ENCODE results near the gene YPEL1.

Gene YPEL1, protein sequence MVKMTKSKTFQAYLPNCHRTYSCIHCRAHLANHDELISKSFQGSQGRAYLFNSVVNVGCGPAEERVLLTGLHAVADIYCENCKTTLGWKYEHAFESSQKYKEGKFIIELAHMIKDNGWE

DNA sequence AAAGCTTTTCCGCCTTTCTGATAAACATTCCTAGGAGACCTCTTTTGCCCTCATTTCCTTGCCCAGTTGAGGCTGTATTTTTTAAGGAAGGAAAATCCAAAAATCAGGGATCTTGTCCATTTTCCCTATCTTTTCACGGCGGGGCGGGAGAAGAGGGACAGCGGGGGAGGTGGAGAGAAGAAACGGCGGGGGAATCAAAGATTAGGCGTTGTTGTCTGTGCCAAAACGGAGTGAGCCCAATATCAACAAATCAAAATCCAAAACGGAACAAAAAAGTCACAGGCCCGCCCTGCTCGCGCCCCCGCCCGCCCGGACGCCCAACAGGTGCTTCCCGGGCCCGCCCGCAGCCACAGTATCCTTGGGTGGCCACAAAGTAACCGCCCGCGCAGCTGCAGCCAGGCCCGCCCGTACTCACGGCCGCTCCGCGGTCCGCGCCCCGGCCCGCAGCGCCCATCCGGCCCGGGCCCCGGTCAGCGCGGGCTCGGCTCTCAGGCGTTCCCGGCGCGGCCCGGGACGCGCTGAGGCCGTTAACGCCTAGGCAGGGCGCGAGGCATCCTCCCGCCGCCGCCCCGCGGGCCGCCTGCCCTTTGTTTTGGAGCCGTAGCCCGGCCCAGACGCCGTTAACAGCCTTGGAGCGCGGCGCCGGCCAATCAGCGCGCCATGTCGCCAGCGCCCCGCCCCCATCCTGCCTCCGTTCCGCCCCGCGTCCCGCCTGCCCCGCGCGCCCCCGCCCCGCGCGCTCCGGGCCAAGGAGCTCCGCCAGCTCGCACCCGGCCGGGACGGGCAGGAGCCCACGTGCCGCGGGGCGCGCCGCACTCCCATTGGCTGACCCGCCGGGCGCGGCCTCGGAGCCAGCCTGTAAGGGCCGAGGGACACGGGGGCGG is at the start of gene YPEL1:
TSS of gene YPEL1 (minus strand) at position 595 of the 884 bp plus-strand sequence. CDS start 25,050 bp downstream, outside the sequence.
- TF ChIP-seq GATA2 (IDR thresholded peaks at IDR 0.05; ENCODE audit: low read depth, low read length) (no peak), GATA3 (IDR thresholded peaks at IDR 0.05; ENCODE audit: low read depth, low read length) (no peak)

DNA sequence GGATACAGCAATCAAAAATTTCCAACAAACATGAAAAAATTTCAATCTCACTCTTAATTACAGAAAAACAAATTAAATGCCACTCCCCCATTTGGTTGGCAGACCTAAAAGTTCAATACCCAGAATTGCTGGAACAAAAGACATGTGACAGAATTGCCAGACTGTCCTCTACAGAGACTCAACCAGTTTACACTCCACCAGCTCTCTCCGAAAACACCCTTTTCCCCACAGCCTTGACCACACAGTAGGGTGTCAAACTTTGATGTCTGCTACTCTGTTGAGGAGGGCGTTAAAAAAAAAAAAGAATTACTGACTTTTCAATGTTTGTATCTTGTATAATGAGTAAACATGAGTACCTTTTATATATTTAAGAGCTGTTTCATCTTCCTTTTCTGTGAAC is 44.7 kb upstream of the YPEL1 start:
- no peak for TF ChIP-seq GATA2 (IDR thresholded peaks at IDR 0.05; ENCODE audit: low read depth, low read length)
- no peak for TF ChIP-seq GATA3 (IDR thresholded peaks at IDR 0.05; ENCODE audit: low read depth, low read length)

DNA sequence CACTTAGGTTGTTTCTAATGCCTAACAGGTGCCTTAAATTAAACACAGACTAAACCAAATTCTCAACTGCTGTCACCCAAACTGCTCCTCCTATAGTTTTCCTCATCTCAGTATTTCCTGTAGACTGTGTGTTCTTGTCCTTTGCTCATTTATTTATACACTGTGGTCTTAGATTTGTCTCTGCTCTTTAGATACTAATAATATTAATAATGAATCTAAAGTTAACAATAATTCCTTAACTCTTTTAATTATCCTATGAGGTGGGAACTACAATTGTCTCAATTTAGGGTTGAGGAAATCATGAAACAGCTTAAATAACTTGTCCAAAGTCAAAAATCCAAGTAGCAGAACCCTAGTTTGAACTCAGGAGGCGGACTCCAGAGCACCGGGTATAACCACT is 43.9 kb upstream of the YPEL1 start:
- TF ChIP-seq GATA3 (IDR thresholded peaks at IDR 0.05; ENCODE audit: low read depth, low read length) (no peak), GATA2 (IDR thresholded peaks at IDR 0.05; ENCODE audit: low read depth, low read length) (no peak)

DNA sequence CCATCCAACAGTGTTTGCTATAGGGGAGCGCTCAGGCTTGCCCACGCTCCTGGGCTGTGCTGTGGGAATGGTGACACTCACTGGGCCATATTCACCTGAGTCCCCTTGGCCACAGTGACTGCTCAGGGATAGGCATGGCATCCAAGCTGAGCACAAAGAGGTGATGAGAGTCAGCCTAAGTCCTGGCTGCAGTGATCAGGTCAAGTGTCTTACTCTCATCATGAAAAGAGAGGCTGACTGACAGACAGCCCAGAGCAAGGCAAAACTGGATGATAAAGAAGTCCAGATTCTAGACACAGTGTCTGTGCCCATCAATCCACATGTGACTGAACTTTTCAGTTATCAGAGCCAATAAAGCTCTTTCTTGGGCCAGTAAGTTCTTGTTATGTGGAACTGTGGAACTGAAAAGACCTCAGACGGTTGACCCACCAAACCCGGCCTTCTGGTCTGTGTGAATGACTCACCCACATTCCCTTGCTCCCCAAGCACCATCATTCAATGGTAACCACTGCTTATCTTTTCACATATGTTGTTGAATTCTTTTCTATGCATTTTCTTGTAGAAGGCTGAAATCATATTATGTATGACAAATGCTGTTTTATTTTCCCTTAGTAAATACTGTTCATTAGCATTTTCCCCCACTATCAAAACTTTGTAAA is 43.2 kb upstream of the YPEL1 start:
- TF ChIP-seq GATA3 (IDR thresholded peaks at IDR 0.05; ENCODE audit: low read depth, low read length), result no peak

DNA sequence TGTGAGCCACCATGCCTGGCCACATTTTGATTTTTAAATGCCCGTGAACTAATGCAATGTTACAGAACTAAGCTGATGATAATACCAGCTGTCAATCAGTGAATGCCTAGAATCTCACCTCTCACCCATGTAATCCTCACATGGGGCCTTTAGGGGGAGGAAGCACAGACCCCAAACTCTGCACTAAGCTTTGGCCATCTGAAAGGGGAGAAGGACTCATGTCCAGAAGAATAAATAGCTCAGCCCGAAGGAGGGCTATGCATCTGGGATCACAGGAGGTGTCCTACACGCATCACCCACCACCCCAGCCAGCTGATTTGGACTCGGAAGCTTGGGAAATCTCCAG is 36.0 kb upstream of the YPEL1 start:
- no peak for TF ChIP-seq GATA2 (IDR thresholded peaks at IDR 0.05; ENCODE audit: low read depth, low read length)
- TF ChIP-seq GATA3 (IDR thresholded peaks at IDR 0.05; ENCODE audit: low read depth, low read length), result no peak

DNA sequence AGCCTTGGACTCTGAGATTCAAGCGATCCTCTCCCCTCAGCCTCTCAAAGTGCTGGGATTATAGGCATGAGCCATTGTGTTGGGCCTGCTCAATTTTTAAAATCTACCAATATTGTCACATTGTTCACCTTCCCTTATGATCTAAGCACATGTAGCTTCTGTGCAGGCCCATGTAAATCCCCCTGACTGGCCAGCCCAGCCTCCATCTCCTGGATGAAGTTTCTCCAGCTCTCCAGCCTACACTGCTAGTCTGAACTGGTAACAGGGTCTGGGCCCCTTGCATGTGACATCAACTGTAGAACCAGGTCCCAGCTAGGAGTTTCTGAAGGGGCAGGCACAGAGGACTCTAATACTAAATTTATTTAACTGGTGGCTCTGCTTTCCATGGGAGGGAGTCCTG is 32.8 kb upstream of the YPEL1 start:
- TF ChIP-seq GATA3 (IDR thresholded peaks at IDR 0.05; ENCODE audit: low read depth, low read length), result no peak
- TF ChIP-seq GATA2 (IDR thresholded peaks at IDR 0.05; ENCODE audit: low read depth, low read length), result no peak

DNA sequence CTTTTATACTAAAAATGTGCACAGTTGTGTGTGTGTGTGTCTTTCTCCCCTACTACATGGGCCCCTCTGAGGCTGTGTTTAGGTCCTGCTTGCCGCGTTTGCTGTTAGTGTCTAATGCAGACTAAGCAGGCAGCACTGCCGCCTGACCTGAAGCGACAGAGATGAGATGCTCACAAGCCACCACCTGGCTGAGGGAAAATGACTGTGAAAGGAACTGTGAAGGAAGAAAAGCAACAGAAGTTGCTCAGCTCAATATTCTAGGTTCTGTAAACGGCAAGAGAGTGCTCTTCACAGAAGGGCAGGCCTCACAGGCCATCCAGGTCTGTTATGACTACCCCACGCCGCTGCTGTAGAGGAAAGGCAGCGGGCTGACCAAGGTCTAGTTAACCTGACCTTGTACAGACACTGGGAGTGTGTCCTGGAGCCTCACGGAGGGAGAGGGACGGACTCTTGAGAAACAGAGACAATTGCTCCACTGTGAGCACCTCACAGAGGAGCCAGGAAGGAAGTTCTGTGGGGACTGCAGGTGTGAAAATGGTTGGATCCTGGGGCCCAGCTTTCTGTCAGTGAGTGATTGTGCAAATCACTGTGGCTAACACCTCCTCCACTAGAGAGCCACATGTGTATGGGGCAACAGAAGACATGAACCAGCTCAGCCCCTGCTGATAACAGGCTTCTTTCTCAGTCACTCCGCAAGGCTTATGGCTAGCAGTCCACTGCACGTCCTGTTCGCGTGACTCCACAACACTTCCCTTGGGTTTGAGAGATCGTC is 31.3 kb upstream of the YPEL1 start:
- TF ChIP-seq GATA2 (IDR thresholded peaks at IDR 0.05; ENCODE audit: low read depth, low read length), result no peak
- TF ChIP-seq GATA3 (IDR thresholded peaks at IDR 0.05; ENCODE audit: low read depth, low read length), result no peak

DNA sequence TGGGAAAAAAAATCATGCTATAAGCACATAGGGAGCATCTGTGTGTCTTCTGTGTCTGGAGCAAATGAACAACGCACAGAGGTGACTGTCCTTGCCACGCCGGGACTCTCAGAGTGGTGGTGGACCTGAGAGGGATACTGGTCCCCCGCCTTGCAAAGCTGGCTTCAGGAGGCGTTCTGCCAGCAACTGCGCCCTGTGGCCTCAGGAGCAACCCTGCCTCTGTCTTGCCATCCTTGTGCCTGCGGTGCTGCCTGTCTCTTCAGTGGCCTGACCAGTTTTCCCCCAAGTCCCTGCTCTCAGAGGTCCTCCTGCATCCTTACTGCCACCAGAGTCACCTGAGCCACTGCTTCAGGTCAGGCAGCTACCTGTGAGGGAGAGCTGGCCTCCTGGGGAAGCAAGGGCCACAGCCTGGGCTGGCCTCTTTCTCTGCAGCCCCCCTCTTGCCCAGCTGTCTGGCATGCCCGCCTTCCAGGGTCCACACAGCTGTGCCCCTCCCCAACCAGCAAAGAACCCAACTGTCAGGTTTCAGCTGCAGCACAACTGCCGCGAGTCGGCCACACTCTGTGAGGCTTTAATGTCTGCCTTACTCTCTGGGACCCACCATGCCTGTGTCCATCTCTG is 30.4 kb upstream of the YPEL1 start:
- TF ChIP-seq GATA3 (IDR thresholded peaks at IDR 0.05; ENCODE audit: low read depth, low read length) (no peak), GATA2 (IDR thresholded peaks at IDR 0.05; ENCODE audit: low read depth, low read length) (no peak)

DNA sequence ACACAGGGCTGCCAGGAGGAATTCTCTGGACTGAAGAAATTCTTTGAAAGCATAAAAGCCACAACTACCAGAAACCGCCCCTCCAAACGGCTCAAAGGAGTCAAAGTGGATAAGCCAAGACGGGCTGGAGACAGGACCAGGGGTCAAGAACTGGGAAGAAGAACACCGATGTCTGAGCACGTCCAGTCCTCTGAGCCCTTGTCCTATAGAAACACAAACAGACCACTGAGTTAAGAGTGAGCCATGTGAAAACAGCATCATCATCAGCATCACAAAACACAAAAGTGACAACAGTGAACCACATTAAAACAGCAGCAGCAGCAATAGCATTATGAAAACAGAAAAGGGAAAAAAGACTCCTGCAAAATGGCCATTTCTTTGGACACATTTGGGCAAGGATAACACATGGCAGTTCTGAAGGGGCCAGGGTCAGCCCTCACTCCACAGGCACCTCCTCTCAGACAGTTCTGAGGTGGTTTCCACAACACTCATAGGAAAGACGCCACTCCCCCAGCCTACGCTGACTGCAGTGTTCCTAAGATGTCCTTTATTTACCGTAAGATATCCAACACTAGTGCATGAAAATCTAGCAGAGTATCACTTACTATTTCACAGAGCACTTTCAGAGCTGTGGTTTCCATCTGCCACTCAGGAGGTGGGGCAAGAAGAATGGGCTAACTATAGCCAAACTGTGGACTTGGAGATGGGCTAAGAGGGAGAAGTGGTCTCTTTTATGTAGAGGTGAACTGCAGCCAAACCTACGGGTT is 28.6 kb upstream of the YPEL1 start:
- TF ChIP-seq GATA3 (IDR thresholded peaks at IDR 0.05; ENCODE audit: low read depth, low read length), result no peak
- no peak for TF ChIP-seq GATA2 (IDR thresholded peaks at IDR 0.05; ENCODE audit: low read depth, low read length)

DNA sequence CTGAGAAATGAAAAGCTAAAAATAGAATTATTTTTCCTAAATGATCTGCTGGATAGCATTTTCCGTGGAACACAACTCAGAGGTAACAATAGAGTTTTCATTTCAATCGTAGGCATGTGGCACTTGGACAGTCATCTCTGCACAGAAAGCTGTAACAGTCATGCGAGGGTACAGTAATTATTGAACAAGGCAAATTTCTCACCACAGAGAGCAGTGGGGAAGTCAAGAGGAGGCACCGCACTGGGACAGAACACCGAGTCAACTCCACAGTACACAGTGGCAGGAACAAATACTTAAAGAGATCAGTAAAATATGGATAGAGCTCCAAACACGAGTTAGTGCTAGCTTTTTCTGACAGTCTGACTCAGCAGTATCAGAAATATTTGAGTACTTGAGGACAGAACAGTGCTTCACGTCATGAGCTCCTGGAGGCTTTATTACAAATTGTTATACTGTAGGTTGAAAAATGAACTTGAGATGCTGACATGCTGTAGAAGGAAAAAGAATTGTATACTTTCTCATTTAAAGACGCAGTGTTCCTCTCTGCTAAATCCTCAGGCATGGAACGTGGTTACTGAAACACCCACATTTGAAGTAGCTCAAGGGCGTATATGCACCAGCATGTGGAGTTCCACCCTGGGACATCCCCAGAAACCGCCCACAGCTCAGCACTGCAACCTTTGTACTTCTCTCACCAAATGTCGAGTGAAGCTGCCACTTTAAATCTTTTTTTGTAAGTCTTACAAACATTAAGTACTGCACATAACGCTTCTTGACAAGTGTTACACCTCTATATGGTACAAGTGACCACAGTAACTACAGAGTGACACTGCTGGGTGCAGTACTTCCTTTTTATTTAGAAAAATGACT is 27.4 kb upstream of the YPEL1 start:
- TF ChIP-seq GATA2 (IDR thresholded peaks at IDR 0.05; ENCODE audit: low read depth, low read length), result no peak
- no peak for TF ChIP-seq GATA3 (IDR thresholded peaks at IDR 0.05; ENCODE audit: low read depth, low read length)

DNA sequence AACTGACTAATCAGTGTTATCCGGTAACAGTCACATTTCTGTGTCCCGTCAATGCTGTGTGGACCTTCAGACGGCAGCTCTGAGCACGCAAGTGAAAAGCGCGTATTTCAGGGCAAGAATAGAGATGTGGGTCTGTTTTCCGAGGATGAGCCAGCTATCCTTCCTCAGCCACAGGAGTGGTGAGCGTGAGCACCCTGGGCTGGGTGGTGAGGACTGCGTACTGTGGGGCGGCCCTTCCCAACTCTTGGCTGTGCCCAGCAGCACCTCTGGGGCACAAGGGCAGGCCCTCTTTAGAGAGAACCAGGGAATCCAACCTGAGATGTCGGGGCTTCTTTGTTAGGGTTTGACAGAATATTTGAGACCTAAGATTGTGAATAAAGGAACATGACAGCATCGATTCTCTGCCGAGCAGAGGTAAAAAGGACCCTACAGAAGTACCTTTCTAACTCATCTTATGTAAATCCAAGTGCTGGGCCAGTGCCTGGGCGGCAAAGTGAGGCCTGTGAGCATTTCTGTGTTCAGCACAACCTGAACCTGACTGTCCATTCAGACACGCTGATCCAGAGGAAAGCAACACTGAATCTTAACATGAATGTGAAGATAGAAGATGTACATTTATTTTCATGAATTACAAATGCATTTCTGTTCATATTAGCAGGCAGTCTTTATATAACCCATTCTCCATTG is 26.5 kb upstream of the YPEL1 start:
- TF ChIP-seq GATA3 (IDR thresholded peaks at IDR 0.05; ENCODE audit: low read depth, low read length) (no peak), GATA2 (IDR thresholded peaks at IDR 0.05; ENCODE audit: low read depth, low read length) (no peak)

DNA sequence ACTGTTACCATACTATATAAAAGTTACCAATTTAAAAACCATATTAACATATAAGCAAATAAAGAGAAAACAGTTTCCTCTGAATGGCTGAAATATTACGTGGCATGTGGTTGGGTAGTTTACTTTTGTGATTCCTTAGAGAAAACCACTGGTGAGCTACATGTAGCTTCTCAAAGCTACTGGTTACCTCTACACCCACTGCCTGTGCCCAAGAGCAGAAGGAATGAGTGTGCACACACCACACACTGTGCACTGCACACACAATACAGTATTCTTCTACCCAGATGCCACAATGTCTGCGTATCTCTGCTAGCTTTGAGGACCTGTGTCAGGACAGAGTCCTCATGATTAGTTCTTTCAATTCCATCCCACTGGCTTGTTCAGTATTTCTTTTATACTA is 25.5 kb upstream of the YPEL1 start:
- TF ChIP-seq GATA3 (IDR thresholded peaks at IDR 0.05; ENCODE audit: low read depth, low read length) (no peak), GATA2 (IDR thresholded peaks at IDR 0.05; ENCODE audit: low read depth, low read length) (no peak)
